ENCODE measurements around the gene CRYBG2.
A peak's percentile ranks its signal among the peaks of the same experiment; 100 is the strongest.

CRYBG2 gene

DNA sequence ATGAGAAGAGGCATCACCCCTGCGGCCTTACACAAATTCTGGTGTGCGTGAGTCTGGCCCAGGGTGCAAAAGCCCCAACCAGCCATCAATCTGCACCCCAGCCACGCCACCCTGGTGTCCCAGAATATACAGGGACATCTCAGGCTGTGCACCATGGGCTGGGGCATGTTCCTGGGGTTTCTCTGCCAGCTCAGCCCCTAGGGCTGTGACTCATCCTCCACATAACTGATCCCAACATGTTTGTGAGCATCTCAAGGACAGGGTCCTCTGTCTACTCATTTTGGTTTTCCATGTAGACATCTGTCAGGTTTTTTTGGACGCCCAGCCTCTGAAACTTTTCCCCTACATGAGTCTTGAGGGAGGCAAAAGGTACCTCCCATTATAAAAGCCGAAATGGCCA is 18.1 kb upstream of the CRYBG2 start:
- peaks cover 32% of the 10 kb centered on the region for H3K4me1 ChIP-seq

DNA sequence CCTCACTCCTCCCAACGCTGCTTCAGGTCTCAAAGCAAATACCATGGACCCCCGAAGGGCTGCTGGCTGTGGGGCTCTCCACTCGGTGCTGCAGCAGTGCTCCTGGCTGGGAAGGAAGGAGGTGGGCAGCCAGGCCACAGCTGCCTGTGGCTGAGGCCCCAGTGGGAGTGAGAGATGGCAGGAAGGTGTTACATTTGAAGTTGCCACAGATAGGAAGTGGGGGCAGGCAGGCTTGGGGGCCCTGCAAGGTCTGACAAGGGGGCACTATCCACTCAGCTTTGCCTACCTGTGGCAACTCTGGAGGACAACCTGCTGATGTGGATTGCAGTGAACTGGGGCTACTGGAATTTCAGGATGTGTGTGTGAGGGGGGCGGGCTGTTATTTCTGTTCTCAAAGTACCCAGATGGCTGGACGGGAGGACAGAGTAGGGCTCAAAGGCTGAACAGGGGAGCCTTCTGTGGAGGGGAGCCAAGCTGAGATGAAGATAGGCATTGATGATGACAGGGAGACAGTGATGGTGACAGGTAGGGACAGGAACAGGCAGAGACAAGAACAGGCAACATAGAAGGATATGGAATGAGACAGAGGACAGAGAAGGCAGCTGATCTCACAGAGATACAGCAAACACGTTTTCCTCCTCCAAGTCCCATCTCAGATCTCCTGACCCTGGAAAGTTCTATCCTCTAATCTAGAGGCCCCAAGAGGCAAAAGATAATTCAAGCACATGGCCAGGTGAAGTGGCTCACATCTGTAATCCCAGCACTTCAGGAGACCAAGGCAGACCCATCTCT is 16.9 kb upstream of the CRYBG2 start:
- Histone ChIP-seq H3K4me2 (peak overlapping the region; percentile 63), H3K4me1 (peaks cover 32% of the 10 kb centered on the region), H3K4me3 (no peak overlapping the region), H4K20me1 (no peaks in the 10 kb centered on the region), H3K36me3 (no peaks in the 10 kb centered on the region), H3K27ac (peak overlapping the region; percentile 45; the same call in 1 of the 2 replicates), H3K27me3 (no peaks in the 10 kb centered on the region), H3K9ac (peak overlapping the region; percentile 21; the same call in 1 of the 2 replicates), H3K9me3 (no peaks in the 10 kb centered on the region)
- no peak for TF ChIP-seq Cebpa-rat (IDR thresholded peaks at IDR 0.05)

More for the DNA sequence above, 18.1 kb upstream of the CRYBG2 start:
- Histone ChIP-seq H3K9ac (no peak overlapping the region), H3K4me3 (no peak overlapping the region), H3K9me3 (no peaks in the 10 kb centered on the region), H3K27ac (no peak overlapping the region), H4K20me1 (no peaks in the 10 kb centered on the region), H3K36me3 (no peaks in the 10 kb centered on the region), H3K4me2 (no peak overlapping the region), H3K27me3 (no peaks in the 10 kb centered on the region)
- TF ChIP-seq Cebpa-rat (IDR thresholded peaks at IDR 0.05): no peak

DNA sequence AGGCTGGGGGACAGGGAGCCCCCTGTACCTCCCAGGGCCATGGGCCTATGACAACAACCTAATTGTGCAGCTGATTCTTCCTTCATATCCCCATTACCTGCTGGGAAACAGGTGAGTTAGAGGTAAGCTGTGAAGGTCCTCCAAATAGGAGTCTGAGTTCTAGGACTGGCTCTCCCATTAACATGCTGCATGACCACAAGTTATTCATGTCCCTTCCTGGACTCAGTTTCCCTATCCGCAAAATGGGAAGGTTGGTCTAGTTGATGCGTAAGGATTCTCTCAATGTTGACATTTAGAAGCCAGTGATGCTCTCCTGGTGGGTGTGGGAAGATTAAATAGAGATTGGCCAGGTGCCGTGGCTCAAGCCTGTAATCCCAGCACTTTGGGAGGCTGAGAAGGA is 14.6 kb upstream of the CRYBG2 start:
- H3K27me3 ChIP-seq: no peaks in the 10 kb centered on the region
- H3K9ac ChIP-seq: no peak overlapping the region
- H3K36me3 ChIP-seq: no peaks in the 10 kb centered on the region
- H3K27ac ChIP-seq: no peak overlapping the region
- H3K9me3 ChIP-seq: no peaks in the 10 kb centered on the region
- TF ChIP-seq Cebpa-rat (IDR thresholded peaks at IDR 0.05): no peak
- H3K4me1 ChIP-seq: peaks cover 24% of the 10 kb centered on the region
- no peak overlapping the region for H3K4me2 ChIP-seq
- H3K4me3 ChIP-seq: no peak overlapping the region
- H4K20me1 ChIP-seq: no peaks in the 10 kb centered on the region

DNA sequence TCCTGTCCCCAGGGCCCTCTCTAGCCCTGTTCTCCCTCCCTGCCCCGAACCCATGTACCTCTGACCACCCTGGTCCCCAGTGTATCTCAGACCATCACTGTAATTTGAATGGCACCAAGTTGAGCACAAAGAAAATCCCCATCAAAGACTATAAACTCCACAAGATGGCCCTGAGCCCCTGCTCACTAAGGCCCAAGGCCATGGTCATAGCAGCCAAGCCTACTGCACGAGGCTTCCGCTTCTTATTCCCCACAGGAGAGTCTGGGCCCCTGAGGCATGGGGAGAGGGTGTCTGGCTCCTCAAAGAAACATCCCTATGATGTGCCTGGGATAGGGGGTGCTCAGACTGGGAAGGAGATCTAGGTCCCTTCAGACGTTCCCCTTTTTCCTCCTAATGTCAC is 14.1 kb upstream of the CRYBG2 start:
- H4K20me1 ChIP-seq: no peaks in the 10 kb centered on the region
- no peaks in the 10 kb centered on the region for H3K36me3 ChIP-seq
- no peak overlapping the region for H3K9ac ChIP-seq
- H3K4me3 ChIP-seq: no peak overlapping the region
- H3K9me3 ChIP-seq: no peaks in the 10 kb centered on the region
- no peak overlapping the region for H3K4me2 ChIP-seq
- H3K27ac ChIP-seq: no peak overlapping the region
- peaks cover 23% of the 10 kb centered on the region for H3K4me1 ChIP-seq
- TF ChIP-seq Cebpa-rat (IDR thresholded peaks at IDR 0.05): no peak
- 0 out of 2 replicates have a peak, but pooled peaks cover under 1% of the 10 kb centered on the region for H3K27me3 ChIP-seq

DNA sequence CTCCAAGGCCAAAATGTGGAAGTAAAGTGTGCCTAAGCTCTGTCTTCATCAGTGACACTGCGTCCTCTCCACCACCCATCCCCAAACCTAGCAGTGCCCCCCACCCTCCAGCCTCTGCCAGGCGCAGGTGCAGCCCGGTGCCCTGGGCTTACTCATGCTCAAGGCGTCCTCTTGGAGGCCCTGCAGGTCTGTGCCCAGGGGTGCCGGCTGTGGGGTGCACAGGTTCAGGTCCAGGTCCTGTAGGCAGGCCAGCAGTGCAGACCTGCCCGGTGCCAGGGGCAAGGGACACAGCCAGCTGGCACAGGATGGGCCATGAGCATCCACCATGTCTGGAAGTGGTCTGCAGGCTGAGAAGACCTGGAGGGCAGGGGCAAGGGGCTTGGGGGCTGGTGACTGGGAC is 13.5 kb upstream of the CRYBG2 start:
- no peak for TF ChIP-seq Cebpa-rat (IDR thresholded peaks at IDR 0.05)
- H3K36me3 ChIP-seq: no peaks in the 10 kb centered on the region
- H3K27ac ChIP-seq: no peak overlapping the region
- peaks cover 5% of the 10 kb centered on the region; the same call in 1 of the 2 replicates for H3K27me3 ChIP-seq
- H3K4me2 ChIP-seq: no peak overlapping the region
- H3K9ac ChIP-seq: no peak overlapping the region
- peaks cover 19% of the 10 kb centered on the region for H3K4me1 ChIP-seq
- H3K4me3 ChIP-seq: no peak overlapping the region
- no peaks in the 10 kb centered on the region for H4K20me1 ChIP-seq
- H3K9me3 ChIP-seq: no peaks in the 10 kb centered on the region

DNA sequence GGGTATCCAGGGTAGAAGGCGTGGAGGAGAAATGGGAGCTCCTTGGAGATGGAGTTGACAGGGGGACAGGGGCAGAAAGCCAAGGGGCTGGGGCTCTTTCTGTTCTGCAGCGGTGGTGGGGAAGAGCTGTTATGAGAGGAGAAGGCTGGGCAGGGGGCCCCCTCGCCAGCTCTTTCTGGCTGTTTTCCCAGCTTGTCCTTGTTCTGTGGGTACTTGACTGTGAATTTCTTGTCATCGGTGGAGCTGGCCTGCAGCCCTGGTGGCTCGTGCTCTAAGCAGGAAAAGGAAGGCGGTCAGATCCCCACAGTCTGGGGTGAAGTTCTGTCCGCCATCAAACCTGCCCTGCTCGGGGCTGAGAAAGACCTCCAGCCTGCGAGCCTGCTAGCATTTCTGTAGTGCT is 11.0 kb upstream of the CRYBG2 start:
- H3K4me2 ChIP-seq: no peak overlapping the region
- no peak overlapping the region for H3K27ac ChIP-seq
- H3K36me3 ChIP-seq: no peaks in the 10 kb centered on the region
- TF ChIP-seq Cebpa-rat (IDR thresholded peaks at IDR 0.05): no peak
- no peaks in the 10 kb centered on the region for H3K9me3 ChIP-seq
- H3K4me3 ChIP-seq: no peak overlapping the region
- H4K20me1 ChIP-seq: no peaks in the 10 kb centered on the region; the same call in 1 of the 2 replicates
- peaks cover 29% of the 10 kb centered on the region for H3K27me3 ChIP-seq
- H3K9ac ChIP-seq: no peak overlapping the region
- H3K4me1 ChIP-seq: peaks cover 29% of the 10 kb centered on the region

DNA sequence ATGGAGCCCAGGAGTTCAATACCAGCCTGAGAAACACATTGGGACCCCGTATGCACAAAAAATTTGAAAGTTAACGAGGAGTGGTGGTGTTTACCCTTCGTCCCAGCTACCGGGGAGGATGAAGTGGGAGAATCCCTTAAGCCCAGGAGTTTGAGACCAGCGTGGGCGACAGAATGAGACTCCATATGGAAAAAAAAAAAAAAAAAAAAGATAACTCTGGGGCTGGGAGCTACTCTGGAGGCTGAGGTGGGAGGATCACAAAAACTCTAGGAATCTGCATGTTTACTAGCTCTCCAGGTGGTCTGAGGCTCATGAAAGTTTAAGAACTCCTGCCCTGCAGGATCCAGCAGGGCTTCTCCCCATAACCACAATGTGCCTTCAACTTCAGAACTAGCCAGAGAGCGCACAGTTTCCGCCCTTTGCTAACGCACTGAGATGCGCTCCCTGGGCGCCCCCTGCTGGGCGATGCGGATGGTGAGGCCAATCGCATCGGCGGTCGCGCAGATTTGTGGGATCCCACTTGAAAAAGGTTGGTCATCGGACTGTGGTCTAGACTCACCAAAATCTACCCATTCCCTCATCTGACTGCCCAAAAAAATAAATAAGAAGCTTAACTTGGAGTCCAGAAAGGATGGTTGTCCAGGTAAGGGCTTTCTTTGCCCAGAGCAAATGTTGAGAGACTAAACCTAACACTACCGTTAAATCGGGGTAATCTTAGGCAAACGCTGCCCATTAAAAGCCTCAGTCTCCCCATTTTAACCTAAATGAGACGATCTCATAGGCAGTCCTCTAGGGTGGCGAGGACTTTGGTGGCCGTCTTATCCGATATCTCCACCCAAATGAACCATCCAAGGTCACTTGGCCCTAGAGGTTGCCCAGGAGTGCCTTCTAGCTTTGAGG is 9.9 kb upstream of the CRYBG2 start:
- TF ChIP-seq Cebpa-rat (IDR thresholded peaks at IDR 0.05): no peak
- peaks cover 27% of the 10 kb centered on the region for H3K4me1 ChIP-seq
- H3K4me2 ChIP-seq: 0 out of 2 replicates have a peak overlapping the region, but pooled peaks have one; percentile 25
- H3K36me3 ChIP-seq: no peaks in the 10 kb centered on the region
- no peak overlapping the region for H3K27ac ChIP-seq
- H3K9ac ChIP-seq: no peak overlapping the region
- H3K9me3 ChIP-seq: no peaks in the 10 kb centered on the region
- peaks cover 41% of the 10 kb centered on the region for H3K27me3 ChIP-seq
- H3K4me3 ChIP-seq: no peak overlapping the region
- H4K20me1 ChIP-seq: no peaks in the 10 kb centered on the region; the same call in 1 of the 2 replicates

DNA sequence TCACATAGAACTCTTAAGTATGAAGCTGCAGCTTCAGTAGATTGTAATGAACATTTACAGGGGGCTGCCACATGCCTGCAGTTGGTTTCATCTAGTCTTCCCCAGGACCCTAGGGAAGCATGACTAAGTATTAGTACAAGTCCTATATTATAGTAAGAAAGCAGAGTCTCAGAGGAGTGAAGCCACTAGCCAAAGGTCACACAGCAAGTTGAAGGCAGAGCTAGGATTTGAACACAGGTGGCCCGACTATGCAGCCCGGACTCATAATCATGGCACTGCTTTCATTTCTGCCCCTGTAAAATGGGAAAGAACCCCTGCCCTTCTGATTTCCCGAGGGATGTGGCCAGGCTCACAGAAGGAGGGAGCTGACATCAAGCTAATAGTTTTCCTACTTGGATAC is 8.4 kb upstream of the CRYBG2 start:
- no peaks in the 10 kb centered on the region for H3K36me3 ChIP-seq
- H3K9ac ChIP-seq: no peak overlapping the region
- no peak overlapping the region for H3K27ac ChIP-seq
- H3K9me3 ChIP-seq: no peaks in the 10 kb centered on the region
- H4K20me1 ChIP-seq: no peaks in the 10 kb centered on the region; the same call in 1 of the 2 replicates
- peaks cover 27% of the 10 kb centered on the region for H3K4me1 ChIP-seq
- H3K4me3 ChIP-seq: no peak overlapping the region
- no peak overlapping the region for H3K4me2 ChIP-seq
- peaks cover 54% of the 10 kb centered on the region for H3K27me3 ChIP-seq
- no peak for TF ChIP-seq Cebpa-rat (IDR thresholded peaks at IDR 0.05)

DNA sequence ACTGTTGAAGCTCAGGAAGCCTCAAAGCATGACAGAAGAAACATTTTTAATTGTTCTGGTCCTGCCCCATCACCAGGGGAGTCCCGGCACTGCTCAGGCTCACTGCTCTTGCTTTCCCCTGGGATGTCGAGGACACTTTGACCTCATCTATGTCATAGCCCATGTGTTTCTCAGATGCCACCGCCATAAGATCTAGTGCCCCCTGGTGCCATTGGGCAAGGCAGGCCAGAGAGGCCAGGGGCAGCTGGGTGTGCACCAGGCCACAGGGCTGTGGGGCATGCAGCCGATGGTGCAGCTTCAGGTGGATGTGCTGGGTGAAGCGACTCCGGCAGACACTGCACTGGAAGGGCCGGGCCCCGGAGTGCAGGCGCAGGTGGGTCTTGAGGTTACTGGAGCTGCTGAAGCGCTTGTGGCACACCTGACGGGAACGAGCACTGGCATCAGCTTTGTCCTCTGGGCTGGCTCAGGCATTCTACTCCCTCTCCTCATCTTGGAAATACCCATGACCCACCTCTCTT is 7.7 kb upstream of the CRYBG2 start:
- no peaks in the 10 kb centered on the region; the same call in 1 of the 2 replicates for H4K20me1 ChIP-seq

More for the DNA sequence above, 7.7 kb upstream of the CRYBG2 start:
- Histone ChIP-seq H3K27ac (no peak overlapping the region), H3K27me3 (peaks cover 54% of the 10 kb centered on the region), H3K4me1 (peaks cover 27% of the 10 kb centered on the region), H3K4me2 (peak overlapping the region; percentile 69), H3K9ac (no peak overlapping the region), H3K36me3 (no peaks in the 10 kb centered on the region), H3K9me3 (no peaks in the 10 kb centered on the region), H3K4me3 (no peak overlapping the region)
- no peak for TF ChIP-seq Cebpa-rat (IDR thresholded peaks at IDR 0.05)

Measured in BLaER1 (cell line).